PFSK-1 (cell line): Measurements from ENCODE around the gene OR52A1.

Source experiments
- FOXP2 ChIP-seq: optimal IDR thresholded peaks from 2 replicates; pipeline ENCODE3; 2011; ENCODE audit warnings: borderline replicate concordance, control low read depth, inconsistent platforms; ENCODE audit not compliant: insufficient read depth; ENCODE audit errors: extremely low read length, extremely low read depth
- POLR2AphosphoS5 ChIP-seq: IDR thresholded peaks from 2 replicates; pipeline ENCODE4 v1.6.1; 2012; ENCODE audit warnings: low read depth, mild to moderate bottlenecking, control low read depth, low read length, moderate library complexity
- SIN3A ChIP-seq: IDR thresholded peaks from 2 replicates; pipeline ENCODE4 v1.6.1; 2012; ENCODE audit warnings: mild to moderate bottlenecking, low read length, moderate library complexity, borderline replicate concordance; ENCODE audit not compliant: insufficient read depth
- TAF1 ChIP-seq: IDR thresholded peaks from 2 replicates; pipeline ENCODE4 v1.6.1; 2012; ENCODE audit warnings: low read length, control low read depth, borderline replicate concordance; ENCODE audit not compliant: insufficient read depth
- TF ChIP-seq, protein P1 (sequence below), 2 experiments: IDR thresholded peaks; 2 replicates each; pipeline versions ENCODE4 v1.6.1 to v1.8.0; 2011 to 2012; ENCODE audit warnings: low read depth in 2 of 2, low read length in 2 of 2, control low read depth in 1 of 2, inconsistent platforms in 1 of 2, mild to moderate bottlenecking in 1 of 2, moderate library complexity in 1 of 2; ENCODE audit not compliant: insufficient read depth in 1 of 2

- no peak for TF ChIP-seq POLR2AphosphoS5
- TF ChIP-seq TAF1: no peak
- TF ChIP-seq, protein P1, sequence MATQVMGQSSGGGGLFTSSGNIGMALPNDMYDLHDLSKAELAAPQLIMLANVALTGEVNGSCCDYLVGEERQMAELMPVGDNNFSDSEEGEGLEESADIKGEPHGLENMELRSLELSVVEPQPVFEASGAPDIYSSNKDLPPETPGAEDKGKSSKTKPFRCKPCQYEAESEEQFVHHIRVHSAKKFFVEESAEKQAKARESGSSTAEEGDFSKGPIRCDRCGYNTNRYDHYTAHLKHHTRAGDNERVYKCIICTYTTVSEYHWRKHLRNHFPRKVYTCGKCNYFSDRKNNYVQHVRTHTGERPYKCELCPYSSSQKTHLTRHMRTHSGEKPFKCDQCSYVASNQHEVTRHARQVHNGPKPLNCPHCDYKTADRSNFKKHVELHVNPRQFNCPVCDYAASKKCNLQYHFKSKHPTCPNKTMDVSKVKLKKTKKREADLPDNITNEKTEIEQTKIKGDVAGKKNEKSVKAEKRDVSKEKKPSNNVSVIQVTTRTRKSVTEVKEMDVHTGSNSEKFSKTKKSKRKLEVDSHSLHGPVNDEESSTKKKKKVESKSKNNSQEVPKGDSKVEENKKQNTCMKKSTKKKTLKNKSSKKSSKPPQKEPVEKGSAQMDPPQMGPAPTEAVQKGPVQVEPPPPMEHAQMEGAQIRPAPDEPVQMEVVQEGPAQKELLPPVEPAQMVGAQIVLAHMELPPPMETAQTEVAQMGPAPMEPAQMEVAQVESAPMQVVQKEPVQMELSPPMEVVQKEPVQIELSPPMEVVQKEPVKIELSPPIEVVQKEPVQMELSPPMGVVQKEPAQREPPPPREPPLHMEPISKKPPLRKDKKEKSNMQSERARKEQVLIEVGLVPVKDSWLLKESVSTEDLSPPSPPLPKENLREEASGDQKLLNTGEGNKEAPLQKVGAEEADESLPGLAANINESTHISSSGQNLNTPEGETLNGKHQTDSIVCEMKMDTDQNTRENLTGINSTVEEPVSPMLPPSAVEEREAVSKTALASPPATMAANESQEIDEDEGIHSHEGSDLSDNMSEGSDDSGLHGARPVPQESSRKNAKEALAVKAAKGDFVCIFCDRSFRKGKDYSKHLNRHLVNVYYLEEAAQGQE (IDR thresholded peaks at IDR 0.05; ENCODE audit: insufficient read depth in 1 of 2, low read depth in 2 of 2, low read length in 2 of 2): no peak
- no peak for TF ChIP-seq SIN3A
- no peak for TF ChIP-seq FOXP2
Measured at GRCh38 chr11:5151713-5152153, 2.8 kb downstream of the OR52A1 start.
